Neural crest cell (in vitro differentiated cells): ENCODE data around the gene PGF. TPM values are rescaled to one million over a fixed set of nuclear protein-coding genes. Genes with fewer than 3 reads are reported as not detected.

Experiments used
- DNase-seq: peaks from one replicate; pipeline ENCODE4 v3.0.0; 2021; ENCODE audit warnings: low read depth, mixed read lengths, low spot score
- H3K27ac Mint-ChIP-seq: one replicate; pipeline ENCODE4 v1.8.0; 2021; ENCODE audit warnings: mild to moderate bottlenecking, mixed read lengths; ENCODE audit not compliant: unreplicated experiment
- H3K27me3 Mint-ChIP-seq: 2 replicates; pipeline ENCODE4 v1.8.0; 2021; ENCODE audit warnings: low read depth, mild to moderate bottlenecking, mixed read lengths
- H3K36me3 Mint-ChIP-seq: 2 replicates; pipeline ENCODE4 v1.8.0; 2021; ENCODE audit warnings: low read depth, mild to moderate bottlenecking, mixed read lengths
- H3K4me1 Mint-ChIP-seq: 2 replicates; pipeline ENCODE4 v1.8.0; 2021; ENCODE audit warnings: mixed read lengths
- H3K4me3 Mint-ChIP-seq: one replicate; pipeline ENCODE4 v1.8.0; 2021; ENCODE audit warnings: mild to moderate bottlenecking, mixed read lengths
- H3K9me3 Mint-ChIP-seq: 2 replicates; pipeline ENCODE4 v1.8.0; 2021; ENCODE audit warnings: mixed read lengths
- CTCF ChIP-seq: fragments of 200-600 bp; sonication (generic); conservative IDR thresholded peaks from 2 replicates; pipeline ENCODE4 v1.5.0; 2021; ENCODE audit warnings: antibody characterized with exemption, mild to moderate bottlenecking
- total RNA-seq: library from RNA; stranded (reverse); gene quantifications from 2 replicates; pipeline ENCODE4 v1.2.1, GENCODE V29; 2021

The PGF gene
- total RNA-seq, 1 donor from 2014 or later, result 2.9 TPM

- H3K4me1 Mint-ChIP-seq, result peaks cover 20% of the 10 kb centered on the region
- no peak overlapping the region for H3K27ac Mint-ChIP-seq
- H3K27me3 Mint-ChIP-seq, result no peaks in the 10 kb centered on the region
- H3K4me3 Mint-ChIP-seq, result no peak overlapping the region
- no peaks in the 10 kb centered on the region for H3K9me3 Mint-ChIP-seq
- no peak for TF ChIP-seq CTCF
- no peak for DNase-seq
- no peaks in the 10 kb centered on the region for H3K36me3 Mint-ChIP-seq
These were observed 2.5 kb downstream of the PGF start for GRCh38 chr14:74952697-74953484.

- no peaks in the 10 kb centered on the region for H3K9me3 Mint-ChIP-seq
- H3K4me3 Mint-ChIP-seq, result no peak overlapping the region
- DNase-seq, result no peak
- H3K36me3 Mint-ChIP-seq, result no peaks in the 10 kb centered on the region
- H3K4me1 Mint-ChIP-seq, result peaks cover 19% of the 10 kb centered on the region
- H3K27me3 Mint-ChIP-seq, result no peaks in the 10 kb centered on the region
- TF ChIP-seq CTCF, result no peak
- no peak overlapping the region for H3K27ac Mint-ChIP-seq
These were observed 3.2 kb downstream of the PGF start for GRCh38 chr14:74952180-74952665.

GRCh38 chr14:74951443-74952179 is 3.8 kb downstream of the PGF start:
- no peak overlapping the region for H3K4me3 Mint-ChIP-seq
- no peaks in the 10 kb centered on the region for H3K36me3 Mint-ChIP-seq
- peaks cover 15% of the 10 kb centered on the region for H3K4me1 Mint-ChIP-seq
- no peak overlapping the region for H3K27ac Mint-ChIP-seq
- no peaks in the 10 kb centered on the region for H3K27me3 Mint-ChIP-seq
- no peak for TF ChIP-seq CTCF
- no peak for DNase-seq
- no peaks in the 10 kb centered on the region for H3K9me3 Mint-ChIP-seq

- H3K4me3 Mint-ChIP-seq, result no peak overlapping the region
- no peaks in the 10 kb centered on the region for H3K36me3 Mint-ChIP-seq
- H3K27ac Mint-ChIP-seq, result no peak overlapping the region
- no peaks in the 10 kb centered on the region for H3K9me3 Mint-ChIP-seq
- no peak for DNase-seq
- H3K27me3 Mint-ChIP-seq, result no peaks in the 10 kb centered on the region
- peaks cover 13% of the 10 kb centered on the region for H3K4me1 Mint-ChIP-seq
- no peak for TF ChIP-seq CTCF
These were observed 4.5 kb downstream of the PGF start for GRCh38 chr14:74950795-74951442.

GRCh38 chr14:74949859-74950573 is 5.4 kb downstream of the PGF start:
- Mint-ChIP-seq H3K4me1 (peaks cover 12% of the 10 kb centered on the region), H3K27me3 (no peaks in the 10 kb centered on the region), H3K4me3 (no peak overlapping the region), H3K9me3 (no peaks in the 10 kb centered on the region), H3K36me3 (no peaks in the 10 kb centered on the region), H3K27ac (no peak overlapping the region)
- DNase-seq, result no peak
- no peak for TF ChIP-seq CTCF
